Astrocyte (in vitro differentiated cells and primary cell): ENCODE data around the gene LRGUK. TPM values are rescaled to one million over a fixed set of nuclear protein-coding genes. Genes with fewer than 3 reads are reported as not detected.

Source experiments
- DNase-seq: peaks from one replicate; pipeline ENCODE4 v3.0.0-alpha.2; 2010; ENCODE audit warnings: low read depth
- FAIRE-seq: peaks from 2 replicates; lab custom pipeline; 2011; peaks lifted over from hg19 to GRCh38; lab: Jason Lieb, UNC
- H2AFZ ChIP-seq: 2 replicates; pipeline ENCODE4 v1.6.0; 2012; ENCODE audit warnings: low read depth, low read length, inconsistent platforms
- H3K27ac ChIP-seq: 2 replicates; pipeline ENCODE4 v1.5.1; 2011; ENCODE audit warnings: low read depth, low read length, inconsistent platforms
- H3K27me3 ChIP-seq: 2 replicates; pipeline ENCODE4 v1.6.0; 2011; ENCODE audit warnings: low read length, inconsistent platforms; ENCODE audit not compliant: insufficient read depth
- H3K36me3 ChIP-seq: 2 replicates; pipeline ENCODE4 v1.5.1; 2011; ENCODE audit warnings: low read length, inconsistent platforms; ENCODE audit not compliant: insufficient read depth
- H3K4me1 ChIP-seq: 2 replicates; pipeline ENCODE4 v1.5.1; 2011; ENCODE audit warnings: low read length, inconsistent platforms; ENCODE audit not compliant: insufficient read depth
- H3K4me2 ChIP-seq: 2 replicates; pipeline ENCODE4 v1.6.0; 2012; ENCODE audit warnings: low read length, inconsistent platforms
- H3K4me3 ChIP-seq: 2 replicates; pipeline ENCODE4 v1.5.1; 2011; ENCODE audit warnings: low read depth, mild to moderate bottlenecking, low read length, inconsistent platforms; ENCODE audit not compliant: insufficient read depth
- H3K79me2 ChIP-seq: 2 replicates; pipeline ENCODE4 v1.6.0; 2012; ENCODE audit warnings: mild to moderate bottlenecking, low read length, inconsistent platforms; ENCODE audit not compliant: insufficient read depth
- H3K9ac ChIP-seq: 2 replicates; pipeline ENCODE4 v1.6.0; 2012; ENCODE audit warnings: mild to moderate bottlenecking, low read length, inconsistent platforms
- H3K9me3 ChIP-seq: 2 replicates; pipeline ENCODE4 v1.5.1; 2012; ENCODE audit warnings: low read depth, mild to moderate bottlenecking, low read length, inconsistent platforms; ENCODE audit not compliant: insufficient read depth
- H4K20me1 ChIP-seq: 2 replicates; pipeline ENCODE4 v1.6.0; 2012; ENCODE audit warnings: low read length, inconsistent platforms; ENCODE audit not compliant: insufficient read depth
- H3K27ac Mint-ChIP-seq: one replicate; pipeline ENCODE4 v1.8.0; 2021; ENCODE audit warnings: mild to moderate bottlenecking, mixed read lengths; ENCODE audit not compliant: unreplicated experiment
- H3K27me3 Mint-ChIP-seq: one replicate; pipeline ENCODE4 v1.8.0; 2021; ENCODE audit warnings: low read depth, mixed read lengths; ENCODE audit not compliant: unreplicated experiment
- H3K36me3 Mint-ChIP-seq: one replicate; pipeline ENCODE4 v1.8.0; 2021; ENCODE audit warnings: low read depth, mixed read lengths; ENCODE audit not compliant: unreplicated experiment
- H3K4me1 Mint-ChIP-seq: one replicate; pipeline ENCODE4 v1.8.0; 2021; ENCODE audit warnings: low read depth, mixed read lengths; ENCODE audit not compliant: unreplicated experiment
- H3K4me3 Mint-ChIP-seq: one replicate; pipeline ENCODE4 v1.8.0; 2021; ENCODE audit warnings: mild to moderate bottlenecking, moderate library complexity, mixed read lengths; ENCODE audit not compliant: unreplicated experiment
- H3K9me3 Mint-ChIP-seq: one replicate; pipeline ENCODE4 v1.8.0; 2021; ENCODE audit warnings: mild to moderate bottlenecking, mixed read lengths; ENCODE audit not compliant: unreplicated experiment
- CTCF ChIP-seq: IDR thresholded peaks from 2 replicates; pipeline ENCODE4 v1.5.1; 2011; ENCODE audit warnings: low read depth, mild to moderate bottlenecking, inconsistent platforms, low read length, moderate library complexity; ENCODE audit not compliant: insufficient read depth
- EZH2 ChIP-seq: IDR thresholded peaks from 2 replicates; pipeline ENCODE4 v1.6.1; 2012; ENCODE audit warnings: mild to moderate bottlenecking, low read length, inconsistent platforms; ENCODE audit not compliant: insufficient read depth
- total RNA-seq: library from RNA; stranded (reverse); gene quantifications from 2 replicates; pipeline ENCODE4 v1.2.1, GENCODE V29; 2021

The LRGUK gene
- total RNA-seq, 1 donor from 2014 or later, result 0.64 TPM

GRCh38 chr7:134209322-134210015 lies 82.3 kb downstream of the LRGUK start:
- no peaks in the 10 kb centered on the region for H3K9me3 Mint-ChIP-seq
- H3K27ac Mint-ChIP-seq, result no peak overlapping the region
- FAIRE-seq, result no peak
- peaks cover 2% of the 10 kb centered on the region for H3K36me3 Mint-ChIP-seq
- TF ChIP-seq EZH2 (no peak), CTCF (no peak)
- Histone ChIP-seq H3K4me3 (no peak overlapping the region), H3K79me2 (no peaks in the 10 kb centered on the region), H3K9me3 (no peaks in the 10 kb centered on the region), H3K27me3 (no peaks in the 10 kb centered on the region), H4K20me1 (no peaks in the 10 kb centered on the region), H3K36me3 (no peaks in the 10 kb centered on the region), H3K9ac (no peak overlapping the region), H3K27ac (no peak overlapping the region), H3K4me1 (no peaks in the 10 kb centered on the region), H3K4me2 (no peak overlapping the region), H2AFZ (no peak overlapping the region)
- no peak overlapping the region for H3K4me3 Mint-ChIP-seq
- H3K4me1 Mint-ChIP-seq, result no peaks in the 10 kb centered on the region
- peaks cover 4% of the 10 kb centered on the region for H3K27me3 Mint-ChIP-seq
- no peak for DNase-seq

GRCh38 chr7:134210227-134210626 lies 83.1 kb downstream of the LRGUK start:
- Mint-ChIP-seq H3K4me1 (no peaks in the 10 kb centered on the region), H3K36me3 (peaks cover 2% of the 10 kb centered on the region), H3K9me3 (no peaks in the 10 kb centered on the region), H3K27ac (no peak overlapping the region), H3K27me3 (peaks cover 4% of the 10 kb centered on the region), H3K4me3 (no peak overlapping the region)
- no peak for TF ChIP-seq CTCF
- no peak for TF ChIP-seq EZH2
- Histone ChIP-seq H3K79me2 (no peaks in the 10 kb centered on the region), H3K27me3 (no peaks in the 10 kb centered on the region), H3K4me1 (no peaks in the 10 kb centered on the region), H4K20me1 (no peaks in the 10 kb centered on the region), H3K9me3 (no peaks in the 10 kb centered on the region), H3K36me3 (no peaks in the 10 kb centered on the region), H3K9ac (no peak overlapping the region), H3K4me2 (no peak overlapping the region), H2AFZ (no peak overlapping the region), H3K27ac (no peak overlapping the region), H3K4me3 (no peak overlapping the region)
- no peak for FAIRE-seq
- DNase-seq, result no peak

- Histone ChIP-seq H3K9ac (no peak overlapping the region), H3K4me1 (no peaks in the 10 kb centered on the region), H2AFZ (no peak overlapping the region), H3K4me2 (no peak overlapping the region), H3K36me3 (no peaks in the 10 kb centered on the region), H3K9me3 (no peaks in the 10 kb centered on the region), H3K27ac (no peak overlapping the region), H4K20me1 (no peaks in the 10 kb centered on the region), H3K27me3 (no peaks in the 10 kb centered on the region), H3K4me3 (no peak overlapping the region), H3K79me2 (no peaks in the 10 kb centered on the region)
- Mint-ChIP-seq H3K4me1 (no peaks in the 10 kb centered on the region), H3K9me3 (no peaks in the 10 kb centered on the region), H3K4me3 (no peak overlapping the region), H3K27me3 (peaks cover 4% of the 10 kb centered on the region), H3K36me3 (peaks cover 2% of the 10 kb centered on the region), H3K27ac (no peak overlapping the region)
- no peak for TF ChIP-seq CTCF
- TF ChIP-seq EZH2, result no peak
- no peak for FAIRE-seq
- no peak for DNase-seq
Observed at GRCh38 chr7:134210976-134211663, 84.0 kb downstream of the LRGUK start.
